HG02798 (cell line): ENCODE data around the gene ABLIM1.

Experiments
- ATAC-seq: cut with Tn5 transposase; IDR thresholded peaks from one replicate; pipeline ENCODE4 v1.9.1; 2021; ENCODE audit warnings: mild to moderate bottlenecking; ENCODE audit not compliant: unreplicated experiment, poor library complexity

Gene ABLIM1

DNA sequence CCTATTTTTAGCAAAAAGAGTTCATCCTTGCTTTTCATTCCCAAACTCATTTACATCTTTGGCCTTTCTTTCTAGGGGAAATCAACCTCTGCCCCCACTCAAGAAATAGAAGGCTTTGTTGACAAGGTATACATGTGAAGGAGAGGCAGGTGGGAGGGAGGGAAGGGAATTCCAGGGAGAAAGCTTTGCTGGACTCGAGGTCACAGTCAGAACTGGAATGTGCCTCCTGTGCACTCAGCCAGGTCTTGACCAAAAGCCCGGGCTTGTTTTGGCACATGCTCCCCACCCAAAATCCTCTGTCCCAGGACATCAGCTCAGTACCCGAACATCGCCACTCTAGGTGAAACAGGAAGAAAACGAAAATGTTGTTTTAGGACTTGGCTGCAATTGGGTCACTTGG lies 61.3 kb downstream of the ABLIM1 start:
- ATAC-seq: no peak

DNA sequence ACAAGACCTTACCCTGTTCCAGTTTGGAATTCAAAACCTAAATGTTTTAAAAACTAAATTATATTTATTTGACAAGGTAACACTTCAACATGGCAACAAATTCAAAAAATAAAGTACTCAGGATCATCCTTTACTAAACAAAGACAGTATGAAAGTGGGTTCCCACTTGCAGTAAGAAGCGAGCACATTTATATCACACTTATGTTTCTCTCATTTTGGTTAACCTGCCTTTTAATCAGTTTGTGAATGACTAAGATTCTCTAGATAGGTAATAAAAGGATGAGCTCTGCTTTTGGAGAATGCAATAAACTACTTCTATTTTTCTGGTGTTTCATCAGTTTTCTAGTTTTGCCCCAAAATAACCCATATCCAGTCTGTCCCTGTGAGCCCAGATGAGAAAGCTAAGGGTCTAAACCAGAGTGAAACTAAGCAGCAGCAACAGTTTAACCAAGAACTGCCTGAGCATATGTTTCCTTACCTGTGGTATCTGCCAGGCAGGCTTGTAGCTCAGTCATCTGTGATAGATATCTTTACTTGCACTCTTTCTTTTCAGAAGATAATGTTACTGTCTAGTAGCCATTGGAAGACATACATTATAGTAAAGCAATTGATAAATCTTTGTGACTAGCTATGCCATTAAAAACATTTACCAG lies 64.1 kb downstream of the ABLIM1 start:
- no peak for ATAC-seq

DNA sequence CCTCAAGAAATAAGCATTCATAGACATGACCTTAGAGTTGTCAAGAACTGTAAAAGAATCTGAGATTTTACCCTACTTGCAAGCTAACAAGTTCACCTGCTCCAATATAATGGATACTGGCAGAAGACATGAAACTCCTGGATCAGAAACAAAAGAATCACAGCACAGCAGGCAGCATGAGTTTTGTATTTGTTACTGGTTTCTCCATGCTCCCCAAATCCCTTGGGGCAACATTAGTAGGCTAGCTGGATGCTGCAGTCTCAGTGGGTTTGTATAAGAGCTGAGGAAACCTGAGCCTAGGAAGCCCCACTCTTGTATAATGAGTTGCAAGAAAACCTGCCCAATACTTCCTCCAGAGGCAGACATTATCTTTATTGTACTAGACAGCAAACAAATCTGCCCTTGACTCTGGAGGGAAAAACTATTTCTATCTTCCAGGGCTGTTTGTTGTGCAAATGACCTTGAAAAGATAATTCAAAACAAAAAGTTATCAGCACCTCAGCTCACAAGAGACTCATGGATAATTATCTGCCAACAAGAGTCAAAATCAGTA lies 64.8 kb downstream of the ABLIM1 start:
- no peak for ATAC-seq

DNA sequence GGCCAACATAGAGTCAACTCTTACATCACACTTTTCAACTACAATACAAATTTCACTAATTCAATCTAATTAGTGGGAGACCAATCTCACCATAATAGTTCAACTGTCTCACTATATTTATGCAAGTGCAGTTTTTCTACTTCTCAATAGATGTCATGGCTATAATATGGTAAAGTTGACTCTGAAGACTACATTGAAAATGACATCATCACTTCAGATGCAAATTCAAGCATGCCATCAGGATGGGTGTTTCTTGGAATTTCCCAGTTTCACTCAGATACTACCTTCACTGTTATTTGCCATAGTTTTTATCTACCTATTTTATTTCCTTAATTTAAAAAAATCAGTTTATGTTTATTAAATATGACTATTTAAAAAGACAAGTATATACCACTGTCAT lies 67.1 kb downstream of the ABLIM1 start:
- ATAC-seq: no peak

DNA sequence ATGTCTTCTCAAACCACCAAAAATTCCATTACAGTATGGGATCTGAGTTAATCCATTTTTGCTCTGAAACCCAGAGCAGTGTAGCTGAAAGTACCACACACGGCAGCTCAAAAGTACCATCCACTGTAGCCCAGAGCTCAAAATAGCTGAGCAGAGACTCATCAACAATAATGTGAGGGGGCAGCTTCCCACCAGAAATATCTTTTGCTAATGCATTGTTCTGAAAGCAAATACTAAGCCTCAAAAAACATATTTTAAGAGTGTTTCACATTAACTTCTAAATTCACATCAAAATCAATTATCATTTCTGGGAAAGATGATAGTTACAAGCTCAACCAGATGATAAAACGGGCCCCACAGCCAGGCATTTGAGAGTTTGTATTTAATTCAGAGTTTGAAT lies 73.7 kb downstream of the ABLIM1 start:
- ATAC-seq: no peak

DNA sequence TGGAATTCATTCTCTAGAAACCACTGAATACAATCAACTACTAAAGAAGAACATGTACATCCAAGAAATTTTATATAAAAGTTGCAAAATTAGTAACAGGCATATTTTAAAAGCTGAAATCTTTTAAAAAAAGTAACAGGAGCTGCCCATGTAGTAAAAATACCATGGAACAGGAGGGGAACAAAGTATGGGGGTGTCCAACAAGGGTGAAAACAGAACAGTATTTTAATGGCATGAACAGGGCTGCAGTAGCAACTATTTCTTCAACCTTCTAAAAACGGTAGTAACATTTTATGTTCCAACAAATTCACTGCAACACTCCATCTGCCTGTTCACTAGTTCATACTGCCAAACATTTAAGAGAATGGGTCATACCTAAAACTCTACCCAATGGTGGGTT lies 77.0 kb downstream of the ABLIM1 start:
- ATAC-seq: no peak

DNA sequence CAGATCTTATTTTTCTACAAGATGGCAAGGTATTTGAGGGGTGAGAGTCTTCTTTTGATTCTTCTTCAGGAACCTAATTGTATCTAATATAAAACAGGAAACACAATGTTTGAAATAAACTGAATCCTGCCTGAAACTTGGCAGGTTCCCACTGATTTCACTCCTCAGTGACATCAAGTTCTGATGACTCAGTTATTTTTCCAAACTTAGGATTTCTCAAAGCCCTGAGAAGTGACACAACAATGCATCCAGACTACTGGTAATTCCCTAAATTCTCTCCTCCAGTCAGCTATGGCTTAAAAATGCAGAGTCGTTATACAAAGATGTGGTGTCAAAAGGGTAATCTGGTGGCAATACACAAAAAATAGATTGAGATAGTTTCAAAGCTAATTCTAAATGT lies 80.9 kb downstream of the ABLIM1 start:
- no peak for ATAC-seq

DNA sequence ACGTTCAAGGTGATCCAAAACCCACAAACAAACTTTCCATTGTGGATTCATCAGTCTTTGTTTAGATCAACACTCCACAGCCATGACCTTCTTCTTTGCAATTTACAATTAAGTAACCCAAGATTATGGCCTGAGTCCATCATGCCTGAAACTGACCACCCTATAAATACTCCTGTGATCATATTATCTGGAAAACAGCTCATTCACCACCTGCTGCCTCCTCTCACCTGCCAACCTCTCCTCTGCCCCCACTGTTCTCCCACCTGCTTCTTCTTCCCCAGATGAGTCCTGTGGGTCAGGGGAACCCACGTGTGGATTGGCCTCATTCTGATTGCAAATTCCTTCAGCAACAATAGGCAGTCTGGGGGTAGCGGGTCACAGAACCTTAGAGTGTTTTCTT lies 81.4 kb downstream of the ABLIM1 start:
- ATAC-seq: no peak

DNA sequence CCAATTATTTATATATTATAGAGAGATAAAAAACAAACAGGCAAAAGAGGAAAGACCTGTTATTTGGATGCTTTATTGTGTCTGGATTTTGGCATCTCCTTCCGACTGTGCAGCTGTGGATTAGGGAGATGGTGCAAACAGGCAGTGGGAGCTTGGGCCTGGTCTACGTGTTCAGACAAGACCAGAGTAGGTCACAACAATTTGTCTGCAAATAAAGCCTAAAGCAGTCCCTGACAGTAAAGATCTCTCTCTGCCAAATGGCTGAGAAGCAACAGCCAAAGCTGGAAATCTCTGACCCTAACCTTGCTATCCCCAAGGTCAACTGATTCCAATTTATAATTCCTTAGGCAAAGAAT lies 82.0 kb downstream of the ABLIM1 start:
- no peak for ATAC-seq

DNA sequence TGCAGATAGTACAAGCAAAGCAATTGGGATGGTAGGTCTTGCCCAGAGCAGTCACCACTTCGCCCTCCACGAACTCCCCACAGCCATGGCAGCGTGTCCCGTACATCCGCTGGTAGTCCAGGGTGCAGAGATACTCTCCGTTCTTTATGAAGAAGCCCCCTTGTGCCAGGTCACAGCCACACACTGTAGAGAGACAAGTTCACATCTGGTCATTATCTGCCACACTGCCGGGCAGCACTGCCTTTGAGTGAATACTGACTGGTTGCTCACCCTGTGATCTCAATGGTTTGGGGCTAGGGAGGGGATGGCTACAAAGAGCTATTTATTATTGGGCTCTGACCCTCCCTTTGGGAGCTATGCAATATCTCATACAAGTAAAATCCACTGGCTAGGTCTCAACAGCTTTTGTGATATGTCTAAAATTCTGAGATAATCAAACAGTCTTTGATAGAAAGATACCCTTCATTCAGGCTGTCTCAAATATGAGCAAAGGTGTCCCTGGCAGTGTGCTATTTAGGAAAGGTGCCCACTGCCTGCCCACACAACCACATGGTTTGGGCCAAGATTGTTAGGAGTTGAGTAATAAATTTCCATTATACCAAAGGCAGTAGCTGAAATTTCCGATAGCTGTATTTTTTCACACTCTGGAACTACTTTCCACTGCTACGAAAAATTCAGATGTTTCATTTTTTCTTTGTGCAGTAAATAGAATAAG lies 82.5 kb downstream of the ABLIM1 start:
- ATAC-seq: no peak

DNA sequence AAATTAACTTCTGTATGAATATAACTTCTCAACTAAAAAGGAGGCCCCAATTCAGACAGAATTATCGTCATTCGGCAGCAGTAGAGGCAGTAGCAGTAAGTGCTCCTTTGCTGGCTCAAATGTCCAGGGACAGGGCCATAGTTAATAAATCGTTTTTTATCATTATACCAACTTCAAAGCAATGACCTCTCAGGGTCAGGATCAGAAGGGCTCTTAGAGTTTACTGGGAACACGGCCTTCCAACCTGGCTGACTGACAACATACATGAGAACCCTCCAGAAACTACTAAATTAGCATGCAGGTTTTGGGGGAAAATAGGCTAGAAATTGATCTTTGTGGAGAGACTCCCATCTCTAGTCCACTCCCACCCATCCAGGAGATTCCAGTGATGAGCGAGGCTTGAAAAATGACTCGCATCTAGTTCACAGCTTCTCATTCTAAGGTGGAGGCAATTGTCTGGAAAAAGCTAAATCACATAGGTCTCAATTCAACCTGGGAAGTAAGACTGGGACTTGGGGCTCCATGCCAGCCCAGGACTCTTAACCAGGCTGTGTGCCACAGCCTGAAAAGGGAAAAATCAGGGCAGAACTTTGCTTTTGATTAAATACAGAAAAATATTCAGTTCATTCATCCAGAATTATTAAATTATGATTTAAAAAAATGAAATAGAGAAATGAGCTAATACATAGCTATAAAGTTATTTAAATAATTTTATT lies 84.6 kb downstream of the ABLIM1 start:
- no peak for ATAC-seq

DNA sequence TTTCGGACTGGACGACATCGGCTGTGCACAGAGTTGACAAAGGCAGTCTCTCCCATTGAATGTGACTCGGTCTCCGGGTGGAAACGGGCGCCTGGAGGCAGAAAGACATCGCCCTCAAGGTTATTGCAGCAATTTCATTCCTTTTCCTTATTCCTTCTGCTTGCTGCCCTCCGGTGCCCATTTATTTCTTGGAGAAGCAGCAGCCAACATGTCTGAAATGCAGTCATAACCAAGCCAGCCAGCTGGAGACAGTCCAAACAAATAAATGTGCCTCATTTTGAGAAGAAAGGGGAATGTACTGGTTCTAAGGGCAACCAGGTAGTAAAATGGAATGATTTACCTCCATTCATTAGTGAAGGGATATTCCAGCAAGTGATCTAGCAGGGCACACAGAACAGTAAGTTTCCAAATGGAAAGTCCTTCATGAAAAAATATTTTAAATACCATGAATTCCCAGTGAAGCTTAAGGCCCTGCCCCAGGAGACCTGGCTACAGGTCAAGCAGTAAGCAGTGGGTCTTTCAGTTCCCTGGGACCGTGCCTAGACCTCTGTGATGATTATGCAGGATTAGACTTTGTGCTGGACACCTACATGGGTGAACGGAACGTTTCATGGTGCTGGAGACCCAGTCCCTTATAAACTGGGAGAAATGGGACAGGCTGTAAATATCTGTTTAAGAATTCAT lies 86.6 kb downstream of the ABLIM1 start:
- ATAC-seq: no peak

DNA sequence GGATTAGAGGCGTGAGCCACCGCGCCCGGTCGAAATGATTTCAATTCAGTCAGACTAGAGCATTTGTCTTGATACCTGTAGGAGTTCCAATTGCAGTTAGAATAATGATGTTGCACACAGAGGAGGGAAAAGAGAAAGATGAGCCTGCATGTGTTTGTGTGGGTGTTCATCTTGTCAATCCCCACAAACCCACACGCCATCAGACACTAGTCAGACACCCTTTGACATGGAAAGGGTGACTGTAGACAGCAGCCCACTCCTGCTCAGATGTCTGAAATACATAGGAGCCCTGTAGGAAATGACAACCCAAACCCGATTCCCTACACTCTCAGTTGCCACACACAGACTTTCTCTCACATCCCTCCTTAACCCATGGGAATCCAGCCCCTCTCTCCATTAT lies 92.0 kb downstream of the ABLIM1 start:
- ATAC-seq: no peak

DNA sequence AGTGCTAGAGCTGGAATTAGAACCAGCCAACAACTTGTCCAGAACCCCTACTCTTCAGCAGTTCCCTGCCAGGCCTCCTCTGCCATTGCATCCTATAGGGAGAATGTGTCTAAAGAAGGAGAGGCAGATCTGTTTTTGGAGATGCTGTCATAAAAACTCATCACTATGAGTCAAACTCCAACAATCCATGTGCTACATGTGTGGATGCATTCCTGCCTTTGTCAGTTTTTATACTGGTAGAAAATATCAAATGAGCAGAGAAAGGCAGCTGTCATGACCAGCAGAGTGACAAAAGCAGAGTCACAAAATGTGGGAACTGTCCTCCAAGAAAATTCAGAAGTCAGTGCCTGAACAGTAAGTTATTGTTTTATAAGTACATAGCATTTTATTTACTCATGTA lies 93.0 kb downstream of the ABLIM1 start:
- no peak for ATAC-seq

DNA sequence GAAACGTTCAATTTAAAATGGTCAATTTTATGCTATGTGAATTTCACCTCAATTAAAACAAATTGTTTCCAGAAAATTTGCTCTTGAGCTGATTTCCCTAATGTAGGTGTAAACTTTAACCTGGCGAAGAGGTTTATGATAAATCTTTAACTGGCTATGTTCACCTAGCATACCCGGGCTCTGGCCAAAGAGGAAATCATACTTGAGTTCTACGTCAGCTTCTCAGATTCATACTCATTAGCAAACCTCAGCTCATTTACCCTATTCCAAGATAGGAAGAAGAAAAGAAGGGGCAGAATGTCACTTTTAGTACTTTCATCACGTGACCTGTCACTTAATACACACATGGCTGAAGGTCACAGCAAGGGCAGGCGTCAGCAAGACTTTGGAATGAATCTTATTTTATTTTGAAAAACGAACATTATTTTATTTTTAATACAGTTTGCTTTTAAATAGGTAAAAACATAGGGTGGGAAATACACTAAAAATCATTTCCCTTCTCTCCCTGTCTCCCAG lies 97.0 kb downstream of the ABLIM1 start:
- no peak for ATAC-seq

DNA sequence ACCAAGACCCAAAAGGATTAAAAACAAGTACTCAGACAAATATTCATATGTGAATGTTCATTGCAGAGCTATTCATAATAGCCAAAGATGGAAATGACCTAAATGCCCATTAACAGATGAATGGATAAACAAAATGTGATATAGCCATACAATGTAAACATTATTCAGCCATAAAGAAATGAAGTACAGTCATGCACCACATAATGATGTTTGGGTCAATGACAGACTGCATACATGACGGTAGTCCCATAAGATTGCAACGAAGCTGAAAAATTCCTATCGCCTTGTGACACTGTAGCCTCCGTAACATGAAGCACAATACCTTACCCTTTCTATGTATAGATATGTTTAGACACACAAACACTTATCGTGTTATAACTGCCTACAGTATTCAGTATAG lies 97.9 kb downstream of the ABLIM1 start:
- ATAC-seq: no peak

DNA sequence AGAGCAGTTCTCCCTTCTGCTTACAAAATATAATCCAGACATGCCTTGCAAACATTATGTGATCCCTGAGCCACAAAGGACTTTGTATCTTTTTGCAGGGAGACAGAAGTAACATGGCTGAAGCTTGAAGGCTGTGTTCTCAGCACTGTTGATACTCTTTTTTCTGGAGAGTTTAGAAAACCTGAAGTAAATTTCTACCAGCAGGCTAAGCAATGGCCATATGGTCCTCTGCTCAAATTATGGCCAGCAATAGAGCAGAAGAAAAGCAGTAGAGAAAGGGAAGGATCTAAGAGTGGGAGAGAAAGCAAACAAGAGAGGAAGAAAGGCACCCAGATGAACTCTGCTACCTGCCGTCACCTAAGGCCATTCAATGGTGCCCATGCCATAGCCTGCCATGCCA lies 98.4 kb downstream of the ABLIM1 start:
- no peak for ATAC-seq

DNA sequence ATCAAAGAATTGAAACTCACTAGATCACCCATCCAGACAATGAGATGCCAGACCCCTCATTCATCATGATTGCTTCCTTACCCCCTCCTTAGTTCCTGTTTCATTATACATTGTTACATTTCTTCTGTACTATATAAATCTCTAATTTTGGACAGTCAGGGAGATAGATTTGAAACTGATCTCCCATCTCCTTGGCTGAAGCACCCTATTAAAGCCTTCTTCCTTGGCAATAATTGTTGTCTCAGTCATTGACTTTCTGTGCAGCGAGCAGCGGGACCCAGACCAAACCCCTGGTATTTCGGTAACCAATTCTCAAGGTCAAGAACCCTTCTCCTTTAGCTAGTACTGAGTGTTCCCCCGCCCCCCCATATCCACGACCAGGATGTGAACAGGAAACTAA lies 100.2 kb downstream of the ABLIM1 start:
- ATAC-seq: no peak

DNA sequence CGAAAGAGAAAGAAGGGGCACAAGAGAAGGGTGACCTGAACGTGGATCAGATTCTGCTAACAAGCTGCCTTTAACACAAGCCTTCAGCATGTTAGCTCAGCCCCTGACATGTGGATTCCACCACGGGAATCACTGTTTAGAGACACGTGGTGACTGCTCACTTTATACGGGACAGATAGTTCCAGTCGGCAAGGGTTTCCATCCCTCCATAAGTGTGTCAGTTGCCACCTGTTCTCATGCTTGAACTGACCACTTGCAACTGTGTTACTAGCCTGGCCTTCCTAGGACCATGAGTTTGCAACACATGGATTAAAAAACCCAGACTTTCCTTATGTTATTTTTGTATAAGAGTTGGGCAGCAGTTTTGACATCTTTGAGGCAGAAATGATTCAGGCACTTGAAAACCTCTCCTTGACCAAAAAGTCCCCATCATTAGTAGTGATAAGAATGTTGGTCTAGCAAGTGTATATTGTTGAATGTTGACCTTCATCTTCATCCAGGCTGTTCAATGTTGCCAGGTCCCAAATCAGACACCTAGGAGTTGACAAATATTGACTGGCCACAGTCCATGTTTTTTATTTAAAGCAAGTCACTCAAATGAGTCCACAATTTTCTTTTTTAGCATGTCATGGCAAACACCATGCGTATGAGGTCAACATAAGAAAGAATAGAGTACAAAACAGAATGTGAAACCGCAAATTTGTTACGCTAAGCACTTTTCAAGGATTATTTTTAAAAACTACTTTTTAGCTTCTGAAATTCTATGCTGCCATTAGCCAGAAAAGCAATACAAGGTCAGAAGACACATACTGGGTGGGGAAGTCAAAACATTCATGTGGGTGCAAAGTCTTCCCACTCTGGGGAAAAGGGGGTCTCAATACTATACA lies 101.6 kb downstream of the ABLIM1 start:
- ATAC-seq: no peak

DNA sequence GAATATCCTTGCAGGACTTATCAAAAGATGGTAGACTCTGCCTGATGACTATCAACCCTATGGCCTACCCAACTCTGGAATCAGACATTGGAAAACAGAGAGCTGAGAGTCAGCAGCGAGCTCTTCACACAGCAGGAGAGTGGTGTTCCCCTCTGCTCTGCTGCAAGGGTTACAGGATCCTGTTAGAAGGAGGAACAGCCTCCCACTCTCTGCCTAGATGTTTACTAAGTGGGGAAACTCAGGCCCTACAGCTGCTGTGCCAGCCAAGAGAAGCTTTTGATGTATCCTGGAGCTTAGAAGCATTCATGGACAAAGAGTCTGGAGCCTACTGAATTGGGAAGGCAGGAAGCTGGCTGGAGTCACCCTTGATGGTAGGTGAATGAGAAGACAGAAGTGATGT lies 104.6 kb downstream of the ABLIM1 start:
- ATAC-seq: no peak
